Eye (tissue), 1 donor: Measurements from ENCODE around the gene CLEC17A.

ENCODE experiments used
- DNase-seq: peaks from one replicate; pipeline ENCODE4 v3.0.0-alpha.2; 2015

The CLEC17A gene

DNA sequence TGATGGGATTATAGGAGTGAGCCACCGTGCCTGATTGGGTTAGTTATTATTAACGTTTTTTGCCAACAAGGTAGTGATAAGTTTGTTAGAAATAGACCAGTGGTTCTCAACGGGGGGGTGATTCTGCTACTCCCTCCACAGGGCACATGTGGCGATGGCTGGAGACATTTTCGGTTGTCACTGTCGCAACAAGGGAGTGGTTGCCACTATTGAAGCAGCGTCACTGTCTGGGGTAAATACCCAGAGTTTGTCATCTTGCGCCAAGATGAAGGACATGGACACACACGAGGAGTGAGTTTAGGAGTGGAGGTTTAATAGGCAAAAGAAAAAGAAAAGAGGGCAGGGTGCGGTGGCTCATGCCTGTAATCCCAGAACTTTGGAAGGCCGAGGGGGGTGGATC, 72.8 kb downstream of the CLEC17A start:
- DNase-seq, result no peak

DNA sequence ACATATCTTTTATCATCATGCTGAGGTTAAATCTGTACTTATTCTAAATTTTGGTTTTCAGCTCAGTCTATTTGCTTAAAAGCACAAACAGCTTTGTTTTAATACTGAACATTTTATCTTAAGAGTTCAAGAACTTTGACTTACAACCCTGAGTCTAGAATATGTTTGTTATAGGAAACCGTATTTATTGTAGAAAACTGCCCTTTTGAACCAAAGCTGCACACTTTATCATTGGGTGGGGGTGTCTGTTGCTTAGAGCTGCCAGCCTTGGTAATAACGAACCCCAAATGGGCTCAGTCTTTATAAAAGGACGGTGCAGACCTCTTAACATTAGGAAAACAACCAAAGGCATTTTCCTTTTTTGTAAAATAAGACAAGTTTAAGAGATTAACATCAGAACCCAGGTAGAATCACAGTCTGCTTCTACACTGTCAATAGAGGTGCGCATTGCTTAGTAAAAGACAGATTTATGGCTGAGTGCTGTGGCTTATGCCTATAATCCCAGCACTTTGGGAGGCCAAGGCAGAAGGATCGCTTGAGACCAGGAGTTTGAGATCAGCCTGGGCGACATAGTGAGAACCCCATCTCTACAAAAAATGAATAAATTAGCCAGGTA, 77.1 kb downstream of the CLEC17A start:
- no peak for DNase-seq

DNA sequence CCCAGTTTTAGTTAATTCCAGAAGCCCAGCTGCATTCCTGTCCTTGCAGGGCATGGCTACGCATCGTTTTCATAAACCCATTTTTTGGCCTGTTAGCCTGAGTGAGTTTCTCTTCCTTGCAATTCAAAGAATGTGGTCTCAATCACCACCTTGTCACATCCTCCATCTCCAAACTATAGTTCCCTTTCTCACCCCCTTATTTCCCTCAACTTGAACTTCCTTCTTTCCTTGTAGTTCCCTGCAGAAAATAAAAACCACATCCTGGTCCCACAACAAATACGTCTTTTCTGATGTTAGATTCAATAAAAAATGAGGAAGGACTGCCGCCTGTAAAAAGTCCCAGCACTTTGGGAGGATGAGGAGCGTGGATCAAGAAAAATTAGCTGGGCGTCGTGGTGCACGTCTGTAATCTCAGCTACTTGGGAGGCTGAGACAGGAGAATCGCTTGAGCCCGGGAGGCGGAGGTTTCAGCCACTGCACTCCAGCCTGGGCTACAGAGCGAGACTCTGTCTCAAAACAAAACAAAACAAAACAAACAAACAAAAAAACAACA, 78.6 kb downstream of the CLEC17A start:
- no peak for DNase-seq
